Non-pigmented ciliary epithelial cell (primary cell): ENCODE results near the gene SIGLEC12.
"Not testable (repeated sequence)": the region's sequence is repeated elsewhere in the genome, so short reads cannot be mapped to it uniquely, and the experiment has no call there.

Source experiments
- DNase-seq: peaks from one replicate; pipeline ENCODE4 v3.0.0-alpha.2; 2010; ENCODE audit warnings: low read depth

The SIGLEC12 gene

GRCh38 chr19:51521781-51522180 is 20.2 kb upstream of the SIGLEC12 start:
- no peak for DNase-seq

- DNase-seq: no peak
Measured at GRCh38 chr19:51521357-51521756, 19.8 kb upstream of the SIGLEC12 start.

GRCh38 chr19:51520728-51521127 is 19.1 kb upstream of the SIGLEC12 start:
- no peak for DNase-seq

- peak; percentile 14 for DNase-seq
Measured at GRCh38 chr19:51514866-51515481, 13.4 kb upstream of the SIGLEC12 start.

GRCh38 chr19:51513968-51514367 is 12.4 kb upstream of the SIGLEC12 start:
- DNase-seq: no peak

- DNase-seq: no peak
Measured at GRCh38 chr19:51511353-51511752, 9.8 kb upstream of the SIGLEC12 start.

DNA sequence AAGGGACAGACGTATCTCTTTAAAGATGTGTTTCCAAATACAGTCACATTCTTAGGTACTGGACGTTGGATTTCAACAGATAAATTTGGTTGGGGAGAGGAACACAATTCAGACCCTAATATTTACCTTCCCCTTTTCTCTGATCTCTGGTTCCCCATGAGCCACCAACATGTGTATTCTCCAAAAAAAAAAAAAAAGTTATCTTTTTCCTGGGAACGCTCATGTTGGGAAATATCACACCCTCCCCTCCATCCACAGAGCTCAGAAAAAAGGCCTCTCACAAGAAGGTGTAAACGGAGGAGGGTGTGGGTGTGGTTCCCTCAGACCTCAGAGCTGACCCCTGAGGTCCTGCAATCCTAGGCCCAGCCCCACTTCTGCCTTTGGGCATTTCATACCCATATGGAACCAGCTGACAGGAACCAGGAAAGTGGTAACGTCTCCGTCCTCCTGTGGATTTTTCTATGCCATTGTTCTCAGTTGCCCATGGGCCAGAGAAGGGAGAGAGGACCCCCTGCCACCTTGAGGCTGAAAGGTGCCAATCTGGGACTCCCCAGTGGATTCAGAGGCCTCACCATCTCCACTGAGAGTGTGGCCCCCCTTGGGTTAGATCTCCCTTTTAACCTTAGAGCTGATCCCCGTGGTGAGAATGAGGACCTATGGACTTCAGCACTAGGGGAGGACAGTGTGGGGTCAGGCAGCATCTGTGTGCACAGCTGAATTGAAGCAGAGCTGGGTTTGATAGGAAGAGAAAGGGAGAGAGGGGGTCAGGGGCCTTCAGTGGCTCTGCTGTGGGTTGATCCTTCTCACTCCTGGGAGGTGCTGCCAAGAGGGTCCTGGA is 8.4 kb upstream of the SIGLEC12 start:
- no peak for DNase-seq

DNA sequence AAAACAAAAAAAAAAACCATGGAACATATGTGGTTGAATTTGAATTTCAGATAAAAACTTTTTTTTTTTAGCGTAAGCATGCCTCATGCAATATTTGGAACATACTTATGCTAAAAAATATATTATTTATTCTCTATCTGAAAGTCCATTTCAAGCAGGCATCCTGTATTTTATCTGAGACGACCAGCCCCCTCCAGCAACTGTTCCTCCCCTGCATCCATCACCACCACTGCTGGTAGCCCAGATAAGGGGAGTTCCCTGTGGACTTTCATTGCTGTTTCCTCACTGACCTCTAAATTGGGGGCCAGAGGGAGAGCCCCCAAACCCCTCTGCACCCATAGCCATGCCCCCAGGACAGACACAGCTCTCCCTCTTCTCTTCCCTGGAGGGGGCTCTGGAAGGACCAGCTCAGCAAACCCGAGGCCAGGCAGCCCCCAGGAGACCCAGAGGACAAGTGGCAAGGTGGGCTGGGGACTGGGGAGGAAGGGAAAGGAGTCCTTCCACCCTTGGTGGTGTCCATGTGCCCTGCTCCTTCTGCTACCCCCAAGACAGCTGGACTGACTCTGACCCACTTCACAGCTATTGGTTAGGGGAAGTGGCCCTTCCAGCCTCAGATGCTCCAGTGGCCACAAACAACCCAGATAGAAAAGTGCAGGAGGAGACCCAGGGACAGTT is 6.6 kb upstream of the SIGLEC12 start:
- no peak for DNase-seq

DNA sequence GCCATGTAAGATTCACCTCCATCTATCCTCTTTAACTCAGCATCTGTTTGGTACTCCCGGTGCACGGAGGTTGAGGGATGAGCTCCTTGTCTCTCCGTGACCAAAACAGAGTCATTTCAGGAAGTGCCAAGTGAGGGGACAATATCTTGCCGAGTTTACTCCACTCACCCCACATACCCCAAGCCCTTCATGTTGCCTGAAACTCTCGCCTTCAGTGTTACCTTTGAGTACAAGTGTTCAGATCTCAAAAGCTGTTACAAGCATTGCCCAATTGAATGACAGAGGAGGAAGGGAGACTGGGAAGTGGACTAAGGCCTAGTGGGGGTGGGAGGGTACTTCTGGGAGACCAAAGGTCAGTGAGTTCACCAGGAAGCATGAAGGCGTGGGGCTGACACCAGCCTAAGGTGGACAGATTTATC is 6.0 kb upstream of the SIGLEC12 start:
- DNase-seq: no peak

- DNase-seq: no peak
Measured at GRCh38 chr19:51507192-51507591, 5.6 kb upstream of the SIGLEC12 start.

DNA sequence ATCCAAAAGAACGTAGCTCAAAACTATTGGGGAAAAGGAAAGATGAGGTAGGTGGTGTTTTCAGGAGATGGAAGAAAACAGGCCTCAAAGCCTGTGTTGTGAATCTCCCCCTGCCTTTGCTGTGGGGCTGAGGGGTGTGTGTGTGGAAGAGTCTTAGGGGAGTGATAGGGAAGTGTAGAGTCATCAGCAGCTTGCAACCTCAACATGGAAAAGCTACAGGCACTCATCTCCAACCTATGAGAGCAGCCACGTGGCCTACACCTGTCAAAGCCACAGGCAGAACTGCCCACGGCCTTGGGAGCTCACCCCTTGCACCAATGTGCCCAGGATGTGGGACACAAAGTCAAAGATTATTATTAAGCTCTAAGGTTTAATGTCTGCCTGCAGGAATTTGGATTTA is 4.3 kb upstream of the SIGLEC12 start:
- DNase-seq: no peak

DNA sequence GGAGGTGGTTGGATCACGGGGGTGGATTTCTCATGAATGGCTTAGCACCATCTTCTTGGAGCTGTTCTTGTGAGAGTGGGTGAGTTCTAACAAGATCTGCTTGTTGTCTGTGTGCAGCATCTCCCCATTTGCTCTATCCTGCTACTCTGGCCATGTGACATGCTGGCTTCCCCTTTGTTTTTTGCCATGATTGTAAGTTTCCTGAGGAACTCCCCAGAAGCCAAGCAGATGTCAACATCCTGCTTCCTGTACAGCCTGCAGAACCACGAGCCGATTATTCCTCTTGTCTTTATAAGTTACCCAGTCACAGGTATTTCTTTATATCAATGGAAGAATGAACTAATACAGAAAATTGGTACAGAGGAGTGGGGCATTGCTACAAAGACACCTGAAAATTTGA is 2.3 kb upstream of the SIGLEC12 start:
- no peak for DNase-seq

DNA sequence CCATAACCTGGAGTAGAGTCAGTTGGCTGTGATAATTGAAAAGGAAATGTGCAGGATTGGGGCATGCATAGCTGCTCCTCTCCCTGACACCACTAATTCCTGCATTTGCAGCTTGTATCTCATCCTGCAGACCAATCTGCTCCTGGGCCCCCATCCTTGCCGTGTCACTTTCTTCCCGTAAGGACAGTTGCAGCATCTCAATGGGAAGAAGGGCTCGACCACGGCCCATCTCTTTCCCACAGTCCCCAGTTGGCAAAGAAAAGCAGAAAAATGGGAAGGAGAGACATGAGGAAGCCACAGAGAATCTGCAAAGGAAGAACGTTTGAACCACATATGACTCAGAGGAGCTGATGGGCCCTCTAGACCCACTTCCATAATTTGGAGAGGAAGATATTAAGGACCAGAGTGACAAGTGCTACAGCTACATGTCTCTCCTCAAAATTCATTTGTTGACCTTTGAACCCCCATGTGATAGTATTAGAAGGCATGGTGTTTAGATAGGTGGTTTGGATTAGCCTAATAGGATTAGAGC is 1.8 kb upstream of the SIGLEC12 start:
- DNase-seq: no peak

DNA sequence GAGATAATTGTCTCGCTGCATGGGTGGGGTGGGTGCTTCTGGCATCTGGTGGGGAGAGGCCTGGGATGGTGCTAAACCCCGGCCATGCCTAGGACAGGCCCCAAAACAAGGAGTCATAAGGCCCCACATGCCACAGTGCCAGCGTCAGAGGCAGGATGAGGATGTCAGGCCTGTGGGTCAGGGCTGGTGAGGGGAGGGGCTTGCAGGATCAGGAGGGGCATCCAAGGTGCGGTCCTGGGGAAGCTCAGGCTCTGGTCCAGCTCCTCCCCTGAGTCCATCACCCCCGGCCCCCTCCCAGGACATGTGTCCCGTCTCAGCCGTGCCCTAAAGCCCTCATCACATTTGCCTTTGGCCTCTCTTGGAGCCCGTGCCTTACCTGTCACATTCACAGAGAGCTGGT is 669 bp downstream of the SIGLEC12 start:
- not testable (repeated sequence) for DNase-seq

DNA sequence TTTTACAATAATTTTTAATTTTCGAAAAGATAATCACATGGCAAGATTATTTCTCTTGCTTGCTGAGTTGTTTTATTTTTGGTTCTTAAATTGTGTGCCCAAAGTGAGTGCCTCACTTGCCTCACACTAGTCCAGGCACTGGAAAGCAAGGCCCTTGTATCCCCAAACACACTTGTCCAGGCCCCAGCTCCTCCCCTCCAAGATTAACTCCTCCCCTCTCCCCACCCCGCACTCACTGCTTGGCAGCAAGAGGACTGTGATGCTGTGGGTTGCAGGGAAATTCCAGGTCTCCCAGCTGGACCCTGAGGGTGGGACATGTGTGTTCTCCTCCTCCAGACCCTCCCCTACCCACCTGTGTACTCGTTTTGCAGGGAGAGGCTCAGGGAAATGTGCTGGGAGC is 3.9 kb downstream of the SIGLEC12 start:
- no peak for DNase-seq

DNA sequence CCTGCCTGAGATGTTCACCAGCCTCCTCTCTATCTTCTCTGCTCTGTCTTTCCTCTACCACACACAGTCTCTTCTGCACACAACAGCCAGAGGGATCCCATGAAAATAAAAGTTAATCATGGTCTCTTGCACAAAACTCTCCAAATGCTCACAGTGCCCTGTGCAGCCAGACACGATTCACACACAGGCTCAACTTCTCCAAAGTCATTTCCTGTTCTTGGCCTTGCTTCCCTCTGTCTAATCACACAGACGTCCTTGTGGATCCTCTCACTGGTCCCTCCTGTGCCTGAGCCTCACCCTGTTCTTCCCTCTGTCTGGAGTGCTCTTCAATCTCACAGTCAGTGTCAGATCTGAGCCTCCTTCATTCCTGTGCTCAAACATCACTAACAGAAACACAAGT is 7.8 kb downstream of the SIGLEC12 start:
- DNase-seq: no peak

DNA sequence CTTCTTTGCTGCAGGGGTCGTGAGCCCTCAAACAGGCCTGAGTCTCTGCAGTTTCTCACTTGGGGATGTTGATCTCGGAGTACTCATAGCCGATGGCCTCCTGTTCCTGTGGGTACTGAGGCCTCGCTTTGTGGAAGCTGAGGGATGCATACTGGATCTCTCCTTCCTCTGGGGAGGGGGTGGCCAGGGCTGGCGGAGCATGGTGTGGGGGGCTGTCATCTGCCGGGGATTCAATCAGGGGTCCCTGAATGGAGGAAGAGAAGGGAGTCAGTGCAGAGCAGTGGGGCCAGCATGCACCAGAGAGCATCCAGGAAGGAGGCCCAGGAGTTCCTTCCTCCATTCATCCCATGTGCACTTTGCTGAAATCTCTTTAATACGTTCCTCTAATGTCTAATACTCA is 10.0 kb downstream of the SIGLEC12 start:
- DNase-seq: no peak

GRCh38 chr19:51490676-51491075 is 10.9 kb downstream of the SIGLEC12 start:
- DNase-seq: no peak

GRCh38 chr19:51489113-51489512 is 12.5 kb downstream of the SIGLEC12 start:
- no peak for DNase-seq

GRCh38 chr19:51488491-51488890 is 13.1 kb downstream of the SIGLEC12 start:
- DNase-seq: no peak

DNA sequence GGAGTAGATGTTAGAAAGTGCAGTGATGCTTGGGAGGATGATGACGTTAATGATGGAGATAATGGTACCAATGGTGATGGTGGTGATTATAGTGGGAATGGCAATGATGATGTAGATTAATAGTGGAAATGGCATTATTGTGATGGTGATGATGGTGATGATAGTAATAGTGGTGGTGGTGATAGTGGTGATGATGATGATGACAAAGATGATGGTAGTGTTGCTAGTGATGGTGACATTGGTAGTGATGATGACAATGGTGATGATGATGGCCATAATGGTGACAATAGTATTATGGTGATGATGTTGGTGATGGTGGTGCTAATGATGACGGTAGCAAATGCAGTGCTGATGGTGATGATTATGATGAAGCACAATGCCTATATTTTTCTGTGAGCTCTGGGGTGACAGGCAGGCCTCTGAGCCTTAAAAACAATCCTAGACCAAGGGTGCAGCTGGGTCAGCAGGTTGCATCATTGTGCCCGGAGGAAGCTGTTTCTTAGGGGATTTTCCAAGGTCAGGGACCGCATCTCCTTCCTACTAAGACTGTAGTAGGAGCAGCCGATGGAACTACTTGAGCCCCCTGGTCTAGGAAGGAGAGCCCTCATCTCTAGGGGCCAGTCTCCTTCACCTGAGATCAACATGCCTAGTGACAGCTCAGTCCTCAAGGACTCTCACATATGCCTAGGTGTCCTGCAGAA is 15.5 kb downstream of the SIGLEC12 start:
- DNase-seq: no peak

DNA sequence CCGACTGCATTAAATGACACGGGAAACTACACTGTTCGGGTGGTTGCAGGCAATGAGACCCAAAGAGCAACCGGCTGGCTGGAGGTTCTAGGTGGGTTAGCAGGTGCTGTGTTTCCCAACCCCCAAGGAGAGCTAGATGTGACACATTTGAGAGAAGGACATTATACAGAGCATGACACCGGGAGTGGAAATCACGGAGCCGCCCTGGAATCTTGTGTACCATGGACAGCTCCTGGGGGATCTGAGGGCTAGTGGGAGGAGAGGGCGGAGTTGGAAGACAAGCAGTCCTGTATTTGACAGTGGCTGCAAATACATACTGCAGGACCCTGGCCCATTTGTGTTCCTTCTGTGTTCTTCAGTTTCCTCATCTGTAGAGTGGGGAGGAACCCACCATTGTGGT is 21.0 kb downstream of the SIGLEC12 start:
- DNase-seq: no peak
